ENCODE data around the gene KNCN. TPM values are rescaled to one million over a fixed set of nuclear protein-coding genes. Genes with fewer than 3 reads are reported as not detected.

KNCN gene
- total and polyA plus RNA-seq, 7 donors = not detected

DNA sequence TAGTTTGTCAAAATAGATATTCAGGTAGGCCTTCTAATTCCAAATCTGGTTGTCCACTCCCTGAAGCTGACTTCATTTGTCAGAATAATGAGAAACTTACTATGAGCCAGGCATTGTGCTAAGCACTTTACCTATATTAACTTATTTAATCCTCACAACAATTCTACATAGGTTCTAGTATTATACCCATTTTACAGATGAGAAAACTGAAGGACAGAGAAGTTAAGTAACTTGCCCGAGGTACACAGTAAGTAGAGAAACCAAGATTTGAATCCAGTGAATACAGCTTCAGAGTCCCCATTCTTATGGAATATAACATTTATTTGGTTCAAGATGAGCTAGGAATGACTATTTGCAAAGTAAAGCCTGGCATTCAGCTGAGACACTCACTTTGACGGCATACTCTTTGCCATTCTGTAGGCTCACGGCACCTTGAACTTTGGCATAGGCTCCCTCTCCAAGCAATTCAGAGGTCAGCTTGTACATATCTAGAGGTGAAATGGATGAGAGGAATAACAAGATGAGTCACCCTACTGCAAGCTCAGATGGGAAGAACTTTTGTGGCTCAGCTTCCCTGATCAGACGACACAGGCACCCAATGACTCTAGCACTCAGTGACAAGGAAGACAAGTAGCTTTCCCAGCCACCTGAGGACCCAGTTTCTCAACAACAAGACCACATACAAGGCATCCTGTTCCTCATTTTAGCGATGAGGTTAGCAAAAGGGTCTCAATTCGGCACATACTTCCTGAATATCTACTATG is 28.9 kb upstream of the KNCN start:
- Histone ChIP-seq H3K36me3 (ENCODE audit: insufficient read depth in 1 of 2, low read depth in 1 of 2) (peaks cover 9 to 94% of the 10 kb centered on the region in 2 donors), H3K4me1 (no peaks in the 10 kb centered on the region)
- no peak for TF ChIP-seq CTCF (IDR thresholded peaks at IDR 0.05)

GRCh38 chr1:46577671-46578070 is 26.2 kb upstream of the KNCN start:
- no peaks in the 10 kb centered on the region for H3K9me3 ChIP-seq
- no peak overlapping the region for H3K27ac ChIP-seq
- no peaks in the 10 kb centered on the region for H3K27me3 ChIP-seq (ENCODE audit: insufficient read depth in 3 of 3, low read length in 2 of 3)
- no peak for TF ChIP-seq CTCF (IDR thresholded peaks at IDR 0.05)
- ATAC-seq (no peak), DNase-seq (no peak)
- no peaks in the 10 kb centered on the region for H3K4me1 ChIP-seq
- peaks cover 13 to 98% of the 10 kb centered on the region in 2 donors for H3K36me3 ChIP-seq (ENCODE audit: insufficient read depth in 1 of 2, low read depth in 1 of 2)
- H3K4me3 ChIP-seq = no peak overlapping the region
- 85 to 88% (median 85%) methylated on average over 4 of the region's 4 CpGs for WGBS, 3 donors
- intact Hi-C loops (cut with DNase I) = no loop called here

More for the DNA sequence above, 28.9 kb upstream of the KNCN start:
- ATAC-seq = peak in 1 of 4 donors; percentile 38
- Histone ChIP-seq H3K4me3 (no peak overlapping the region), H3K9me3 (no peaks in the 10 kb centered on the region), H3K27me3 (ENCODE audit: insufficient read depth in 3 of 3, low read length in 2 of 3) (no peaks in the 10 kb centered on the region), H3K27ac (no peak overlapping the region)
- intact Hi-C loops (cut with DNase I) = no loop called here
- WGBS, 3 donors = 91 to 95% (median 93%) methylated on average over 6 of the region's 6 CpGs
- no peak for DNase-seq

- ATAC-seq = peak in 2 of 4 donors; percentile 34 to 67
- 49 to 74% (median 50%) methylated on average over 6 of the region's 6 CpGs for WGBS, 3 donors
- TF ChIP-seq CTCF (IDR thresholded peaks at IDR 0.05) = no peak
- Histone ChIP-seq H3K27ac (no peak overlapping the region), H3K27me3 (ENCODE audit: insufficient read depth in 3 of 3, low read length in 2 of 3) (no peaks in the 10 kb centered on the region), H3K4me3 (no peak overlapping the region), H3K4me1 (no peaks in the 10 kb centered on the region), H3K36me3 (ENCODE audit: insufficient read depth in 1 of 2, low read depth in 1 of 2) (peaks cover 11 to 96% of the 10 kb centered on the region in 2 donors), H3K9me3 (no peaks in the 10 kb centered on the region)
- intact Hi-C loops (cut with DNase I) = no loop called here
- no peak for DNase-seq
Measured at GRCh38 chr1:46576596-46576995, 25.1 kb upstream of the KNCN start.

DNA sequence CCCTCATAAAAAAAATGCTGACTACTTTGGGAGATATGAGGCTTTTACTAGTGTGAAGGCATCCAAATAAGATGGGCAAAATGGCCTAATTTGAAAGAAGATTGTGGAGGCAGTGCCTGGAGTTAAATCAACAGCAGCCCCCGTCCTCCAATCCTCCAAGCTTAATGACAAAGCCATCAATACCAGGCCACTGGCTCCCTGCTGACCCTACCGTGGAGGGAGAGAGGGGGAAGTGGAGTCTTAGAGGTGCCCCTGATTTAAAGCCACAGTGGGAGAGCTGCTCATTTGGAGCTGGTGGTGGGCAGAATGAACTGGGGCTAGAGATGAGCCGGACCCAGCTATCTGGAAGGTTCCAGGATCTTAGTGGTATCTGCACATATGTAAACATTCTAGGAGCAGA is 24.3 kb upstream of the KNCN start:
- Histone ChIP-seq H3K36me3 (ENCODE audit: insufficient read depth in 1 of 2, low read depth in 1 of 2) (peaks cover 10 to 97% of the 10 kb centered on the region in 2 donors), H3K27ac (no peak overlapping the region), H3K4me1 (no peaks in the 10 kb centered on the region), H3K4me3 (no peak overlapping the region), H3K27me3 (ENCODE audit: insufficient read depth in 3 of 3, low read length in 2 of 3) (no peaks in the 10 kb centered on the region), H3K9me3 (no peaks in the 10 kb centered on the region)
- intact Hi-C loops (cut with DNase I) = no loop called here
- no peak for TF ChIP-seq CTCF (IDR thresholded peaks at IDR 0.05)
- ATAC-seq (no peak), DNase-seq (no peak)
- WGBS, 3 donors = 82 to 92% (median 83%) methylated on average over 3 of the region's 3 CpGs

DNA sequence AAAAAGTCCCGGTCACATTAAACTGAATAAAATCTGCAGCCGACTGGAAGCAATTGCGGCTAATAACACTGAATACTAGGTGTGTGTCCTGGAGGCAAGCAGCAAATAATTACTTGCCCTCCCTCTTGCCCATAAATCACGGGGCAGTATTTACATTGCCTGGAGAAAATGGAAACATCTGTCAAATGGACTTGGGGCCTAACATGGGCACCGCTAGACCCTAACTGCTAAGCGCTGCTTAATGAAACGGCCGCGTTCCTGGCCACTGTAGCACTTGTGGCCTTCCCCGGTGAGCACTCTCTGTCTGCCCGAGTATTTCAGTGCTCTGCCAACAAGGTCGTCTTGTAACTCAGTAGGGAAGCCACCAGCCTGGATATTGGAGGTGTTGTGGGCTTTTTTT is 23.9 kb upstream of the KNCN start:
- H3K4me3 ChIP-seq = no peak overlapping the region
- 68 to 73% (median 72%) methylated on average over 12 of the region's 12 CpGs for WGBS, 3 donors
- ATAC-seq = no peak
- no peak for DNase-seq
- H3K27me3 ChIP-seq (ENCODE audit: insufficient read depth in 3 of 3, low read length in 2 of 3) = no peaks in the 10 kb centered on the region
- H3K27ac ChIP-seq = no peak overlapping the region
- intact Hi-C loops (cut with DNase I) = no loop called here
- no peak for TF ChIP-seq CTCF (IDR thresholded peaks at IDR 0.05)
- peaks cover 9 to 97% of the 10 kb centered on the region in 2 donors for H3K36me3 ChIP-seq (ENCODE audit: insufficient read depth in 1 of 2, low read depth in 1 of 2)
- no peaks in the 10 kb centered on the region for H3K9me3 ChIP-seq
- H3K4me1 ChIP-seq = no peaks in the 10 kb centered on the region

All from psoas muscle (tissue), 8 donors.